GM19467 (cell line): ENCODE measurements around the gene GRK3.

Experiments
- ATAC-seq: cut with Tn5 transposase; IDR thresholded peaks from one replicate; pipeline ENCODE4 v1.9.1; 2021; ENCODE audit warnings: mild to moderate bottlenecking, moderate library complexity; ENCODE audit not compliant: unreplicated experiment

Gene GRK3

DNA sequence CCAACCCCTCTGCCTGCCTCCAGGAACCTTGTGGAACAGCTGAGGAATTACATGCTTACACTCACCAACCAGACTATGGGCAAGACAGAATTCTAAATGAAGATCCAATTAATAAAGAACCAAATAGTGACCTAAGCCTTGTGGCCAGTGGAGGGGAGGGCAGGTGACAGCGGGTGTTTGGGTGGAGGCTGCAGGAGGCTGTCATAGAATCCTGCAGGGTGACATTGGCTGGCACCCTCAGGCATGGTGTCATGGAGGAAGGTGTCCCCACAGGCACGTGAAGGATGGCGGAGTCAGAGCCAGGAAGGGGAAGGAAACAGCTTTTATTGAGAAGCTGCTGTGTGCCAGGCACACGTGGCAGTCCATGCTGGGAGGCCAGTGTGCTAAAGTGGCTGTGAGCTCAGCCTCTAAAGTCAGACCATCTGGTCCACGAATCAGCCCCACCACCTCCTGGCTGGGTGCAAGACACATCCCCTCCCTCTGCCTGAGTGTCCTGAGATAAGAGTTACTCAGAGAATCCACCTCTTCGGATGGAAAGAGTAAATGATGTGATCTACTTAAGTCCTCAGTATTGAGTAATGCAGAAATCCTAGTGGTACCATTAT, 186.2 kb downstream of the GRK3 start:
- ATAC-seq, result no peak

DNA sequence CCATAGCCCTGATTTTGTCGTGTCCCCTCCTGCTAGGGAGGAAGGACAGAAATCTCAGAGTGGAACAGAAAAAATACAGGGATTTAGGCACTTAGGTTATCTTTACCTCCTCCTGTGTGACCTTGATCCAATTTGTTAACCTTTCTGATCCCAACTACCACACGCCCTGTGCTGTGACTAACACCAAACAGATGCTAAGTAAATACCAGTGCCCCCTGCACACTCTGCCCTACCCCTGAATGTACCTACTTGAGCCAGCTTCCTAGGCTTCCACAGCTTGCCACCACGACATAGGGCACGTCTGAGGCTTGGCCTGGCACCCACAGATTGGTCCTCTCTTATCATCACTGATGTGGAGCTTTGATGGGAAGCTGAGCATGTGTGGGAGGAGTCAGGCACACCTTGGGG, 186.7 kb downstream of the GRK3 start:
- no peak for ATAC-seq

DNA sequence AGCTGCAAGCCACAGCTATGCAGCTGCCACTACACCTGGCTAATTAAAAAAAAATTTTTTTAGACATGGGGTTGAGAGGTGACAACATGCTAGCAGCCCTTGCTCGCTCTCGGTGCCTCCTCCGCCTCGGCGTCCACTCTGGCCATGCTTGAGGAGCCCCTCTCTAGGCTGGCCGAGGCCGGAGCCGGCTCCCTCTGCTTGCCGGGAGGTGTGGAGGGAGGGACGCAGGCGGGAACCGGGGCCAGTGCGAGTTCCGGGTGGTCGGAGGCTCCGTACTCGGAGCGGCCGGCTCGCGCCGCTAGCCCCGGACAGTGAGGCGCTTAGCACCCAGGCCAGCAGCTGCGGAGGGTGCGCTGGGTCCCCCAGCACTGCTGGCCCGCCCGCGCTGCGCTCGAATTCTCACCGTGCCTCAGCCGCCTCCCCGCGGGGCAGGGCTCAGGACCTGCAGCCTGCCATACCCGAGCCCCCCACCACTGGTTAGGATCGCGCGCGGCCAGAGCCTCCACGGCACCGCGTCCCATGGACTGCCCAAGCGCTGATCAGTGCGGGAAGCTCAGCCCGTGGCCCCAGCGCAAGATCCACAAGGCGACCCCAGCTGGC, 188.2 kb downstream of the GRK3 start:
- ATAC-seq, result no peak

DNA sequence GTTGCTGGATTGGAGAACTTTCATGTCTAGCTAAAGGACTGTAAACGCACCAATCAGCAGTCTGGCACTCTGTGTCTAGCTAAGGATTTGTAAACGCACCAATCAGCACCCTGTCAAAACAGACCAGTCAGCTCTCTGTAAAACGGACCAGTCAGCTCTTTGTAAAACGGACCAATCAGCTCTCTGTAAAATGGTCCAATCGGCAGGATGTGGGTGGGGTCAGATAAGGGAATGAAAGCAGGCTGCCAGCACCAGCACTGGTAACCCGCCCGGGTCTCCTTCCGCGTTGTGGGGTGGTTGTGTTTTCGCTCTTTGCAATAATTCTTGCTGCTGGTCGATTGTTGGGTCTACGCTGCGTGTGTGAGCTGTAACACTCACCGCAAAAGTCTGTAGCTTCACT, 188.8 kb downstream of the GRK3 start:
- no peak for ATAC-seq

DNA sequence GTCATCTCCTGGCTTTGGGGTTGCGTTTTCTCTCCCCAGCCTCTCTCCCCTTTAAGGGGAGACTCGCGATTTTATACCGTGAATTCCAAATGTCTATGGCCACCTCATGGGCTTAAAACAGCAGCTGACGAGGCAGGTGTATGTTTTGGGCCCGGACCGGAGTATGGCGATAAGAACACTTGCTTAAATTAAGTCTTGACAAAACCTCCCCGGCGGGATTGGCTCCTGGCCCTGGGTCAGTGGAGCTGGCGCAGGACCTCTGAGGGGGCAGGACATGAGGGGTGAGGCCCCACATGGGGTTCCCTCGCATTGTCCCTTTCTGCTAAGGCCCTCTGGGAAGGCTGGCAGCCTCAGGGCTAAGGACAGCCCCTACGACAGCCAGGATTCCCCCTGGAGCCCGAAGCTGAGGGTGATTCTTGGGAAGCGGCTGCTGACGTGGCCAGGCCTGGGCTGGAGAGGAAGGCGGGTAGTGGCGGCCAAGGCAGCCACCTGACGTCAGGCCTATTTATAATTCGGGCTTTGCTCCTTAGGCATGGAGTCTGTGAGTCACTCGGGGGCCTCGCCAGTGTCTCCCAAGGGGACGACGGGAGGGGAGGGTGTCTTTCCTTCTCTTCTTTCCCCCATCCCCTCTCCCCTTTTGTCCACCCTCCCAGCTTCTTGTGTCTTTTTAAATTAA, 190.2 kb downstream of the GRK3 start:
- no peak for ATAC-seq

DNA sequence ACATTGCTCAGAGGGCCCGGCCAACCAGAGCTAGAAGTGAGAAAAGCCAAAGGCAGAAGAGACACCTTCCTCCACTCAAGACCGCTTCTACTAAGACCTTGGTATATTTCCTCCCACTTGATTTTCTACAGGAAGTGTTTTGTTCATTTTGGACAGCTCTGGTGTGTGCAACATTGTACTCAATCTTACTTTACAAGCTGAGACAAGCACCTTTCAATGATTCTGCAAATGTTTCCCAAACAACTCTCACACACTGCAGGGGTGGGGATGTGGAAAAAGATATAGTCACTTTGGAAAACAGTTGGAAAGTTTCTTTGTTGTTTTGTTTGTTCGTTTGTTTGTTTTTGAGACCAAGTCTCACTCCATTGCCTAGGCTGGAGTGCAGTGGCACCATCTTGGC, 193.2 kb downstream of the GRK3 start:
- ATAC-seq, result no peak

DNA sequence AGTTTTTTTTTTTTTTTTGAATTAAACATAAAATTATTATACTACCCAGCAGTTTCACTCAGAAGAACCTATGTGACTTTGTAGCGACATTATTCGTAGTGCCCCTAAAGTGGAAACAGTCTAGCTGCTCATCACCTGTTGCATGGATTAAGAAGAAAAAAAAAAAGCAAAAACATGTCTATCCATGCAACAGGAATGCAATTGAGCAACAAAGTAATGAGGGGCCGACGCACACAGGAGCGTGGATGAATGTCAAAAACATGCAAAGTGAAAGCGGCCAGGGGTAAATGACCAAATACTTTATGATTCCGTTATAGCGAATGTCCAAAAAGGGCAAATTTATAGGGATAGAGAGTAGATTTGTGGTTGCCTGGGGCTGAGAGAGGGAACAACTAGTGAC, 193.8 kb downstream of the GRK3 start:
- ATAC-seq, result no peak

DNA sequence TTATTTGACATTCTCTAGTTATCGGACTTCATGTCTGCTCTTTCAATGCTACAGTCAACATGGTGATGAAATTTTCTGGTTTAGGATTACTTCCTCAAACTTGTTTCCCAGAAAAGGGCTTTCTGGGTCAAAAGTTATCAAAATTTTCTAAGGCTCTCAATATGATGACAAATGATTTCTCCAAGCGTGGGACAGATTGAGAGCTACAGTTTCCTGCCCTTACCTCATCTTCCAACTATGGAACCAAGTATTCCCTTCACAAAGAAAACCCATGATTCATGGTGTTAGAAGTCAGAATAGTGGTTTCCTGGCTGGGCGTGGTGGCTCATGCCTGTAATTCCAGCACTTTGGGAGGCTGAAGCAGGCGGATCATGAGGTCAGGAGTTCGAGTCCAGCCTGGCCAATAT, 195.4 kb downstream of the GRK3 start:
- ATAC-seq, result no peak

DNA sequence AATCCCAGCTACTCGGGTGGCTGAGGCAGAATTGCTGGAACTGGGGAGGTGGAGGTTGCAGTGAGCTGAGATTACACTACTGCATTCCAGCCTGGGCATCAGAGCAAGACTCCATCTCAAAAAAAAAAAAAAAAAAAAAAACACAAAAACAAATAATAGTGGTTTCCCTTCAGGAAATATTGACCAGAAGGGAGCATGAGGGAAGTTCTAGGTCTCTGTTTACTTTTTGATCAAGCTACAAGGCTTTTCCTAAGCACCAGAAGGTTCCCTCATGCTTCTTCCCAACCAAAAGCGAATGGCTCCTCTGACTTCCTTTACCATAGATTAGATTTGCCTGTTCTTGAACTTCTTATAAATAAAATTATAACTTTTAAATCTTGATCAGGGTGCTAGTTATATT, 195.8 kb downstream of the GRK3 start:
- no peak for ATAC-seq

DNA sequence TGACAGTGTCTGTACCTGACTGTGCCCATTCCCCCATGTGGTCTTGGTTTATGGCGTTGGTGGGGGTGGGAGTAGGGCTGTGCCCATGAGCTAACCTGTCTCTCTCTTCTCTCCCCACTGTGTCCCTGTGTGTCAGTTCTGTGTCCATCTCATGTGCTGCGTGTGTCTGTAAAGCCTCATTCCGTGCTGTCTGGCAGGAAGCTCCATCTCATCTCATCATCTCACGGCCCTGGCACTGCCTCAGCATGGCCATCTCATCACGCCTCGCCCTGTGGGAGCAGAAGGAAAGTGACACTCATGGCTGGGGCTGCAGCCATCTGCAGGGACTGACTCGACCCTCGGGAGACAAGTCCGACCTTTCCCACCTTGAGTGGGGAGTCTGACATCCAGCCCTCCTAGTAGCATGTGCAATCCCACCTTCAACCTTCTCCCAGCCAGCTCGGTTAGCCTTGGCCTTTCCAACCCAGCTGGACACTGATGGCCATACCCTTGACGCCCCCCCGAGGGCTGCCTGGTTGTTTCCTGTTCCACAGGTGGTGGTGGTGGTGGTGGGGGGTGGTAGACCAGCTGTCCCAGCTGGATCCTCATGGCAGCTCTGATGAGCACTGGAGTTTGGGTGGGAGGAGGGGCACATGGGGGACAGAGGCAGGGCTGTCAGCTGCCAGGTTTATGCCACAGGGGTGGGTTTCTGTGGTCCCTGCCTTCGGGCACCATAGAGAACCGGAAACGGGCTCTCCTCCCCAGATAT, 196.5 kb downstream of the GRK3 start:
- ATAC-seq, result no peak

DNA sequence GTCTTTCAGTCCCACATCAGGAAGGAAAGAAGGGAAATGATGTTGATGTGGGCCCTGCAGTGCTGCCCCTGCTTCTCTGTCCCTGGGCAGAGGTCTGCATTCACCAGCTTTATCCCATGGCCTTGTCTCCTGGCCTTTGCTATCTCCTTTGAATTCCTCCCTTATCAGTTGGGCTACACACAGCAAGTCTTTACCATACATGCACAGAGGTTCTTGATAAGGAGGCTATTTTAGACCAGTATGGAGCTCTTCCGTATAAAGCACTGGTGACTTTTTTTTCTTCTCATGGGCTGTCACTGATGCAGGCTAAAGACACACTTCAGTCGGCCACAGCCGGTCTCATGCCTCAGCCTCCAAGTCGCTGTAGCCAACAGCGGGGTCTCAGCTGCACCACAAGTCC, 197.7 kb downstream of the GRK3 start:
- ATAC-seq, result no peak

DNA sequence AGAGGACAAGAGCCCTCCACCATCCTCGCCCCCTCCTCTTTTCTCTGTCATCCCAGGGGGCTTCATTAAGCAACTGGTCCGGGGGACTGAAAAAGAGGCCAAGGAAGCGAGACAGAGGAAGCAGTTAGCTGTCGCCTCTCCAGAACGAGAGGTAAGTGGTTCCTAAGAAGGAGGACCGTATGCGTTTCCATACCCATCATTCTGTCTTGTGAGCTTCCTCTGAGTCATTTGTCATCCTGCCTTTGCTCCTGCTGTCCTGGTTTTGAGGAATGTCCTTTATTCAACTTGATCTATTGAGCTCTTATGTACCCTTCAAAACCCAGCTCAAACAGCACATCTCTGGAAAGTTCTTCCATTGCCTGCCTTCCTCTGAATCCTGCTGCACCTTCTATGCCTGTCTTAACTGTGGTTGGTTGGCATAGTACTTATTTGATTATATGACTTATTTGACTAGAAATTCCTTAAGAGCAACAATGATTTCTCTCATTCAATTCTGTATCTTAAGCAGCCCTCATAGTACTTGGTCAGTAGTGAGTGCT, 198.8 kb downstream of the GRK3 start:
- no peak for ATAC-seq

DNA sequence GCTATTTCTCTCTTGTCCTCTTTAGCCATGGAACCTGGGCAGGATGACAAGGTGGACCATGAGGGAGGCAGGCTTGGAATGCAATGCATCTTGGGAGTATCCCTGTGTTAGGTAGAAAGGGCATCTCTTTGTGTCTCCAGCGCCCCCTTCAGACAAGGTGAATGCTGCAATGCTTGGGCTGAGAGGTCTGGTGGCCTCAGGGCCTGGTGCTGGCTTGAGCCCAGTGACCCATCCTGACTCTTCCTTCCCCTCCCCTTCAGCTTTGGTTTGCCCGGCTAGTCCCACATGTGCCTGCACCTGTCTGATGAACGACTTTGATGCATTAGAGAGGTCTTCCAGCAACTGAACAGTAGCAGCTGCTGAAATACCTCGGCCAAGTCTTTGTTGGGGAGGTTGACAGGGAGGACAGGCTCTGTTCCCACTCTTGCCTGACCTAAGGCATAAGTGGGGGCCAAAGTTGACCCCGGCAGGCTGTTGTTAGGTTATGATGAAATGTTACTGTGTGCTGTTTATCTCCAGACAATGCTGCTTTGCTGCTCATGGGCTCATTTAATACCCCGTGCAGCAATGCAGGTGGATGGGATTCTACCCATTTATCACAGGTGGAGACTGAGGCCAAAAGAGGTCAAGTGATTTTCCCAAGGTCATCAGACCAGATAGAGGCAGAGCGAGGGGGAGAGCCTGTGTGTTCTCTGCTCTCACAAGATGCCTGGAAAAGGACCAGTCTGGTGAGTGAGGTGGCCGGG, 200.0 kb downstream of the GRK3 start:
- ATAC-seq, result no peak

DNA sequence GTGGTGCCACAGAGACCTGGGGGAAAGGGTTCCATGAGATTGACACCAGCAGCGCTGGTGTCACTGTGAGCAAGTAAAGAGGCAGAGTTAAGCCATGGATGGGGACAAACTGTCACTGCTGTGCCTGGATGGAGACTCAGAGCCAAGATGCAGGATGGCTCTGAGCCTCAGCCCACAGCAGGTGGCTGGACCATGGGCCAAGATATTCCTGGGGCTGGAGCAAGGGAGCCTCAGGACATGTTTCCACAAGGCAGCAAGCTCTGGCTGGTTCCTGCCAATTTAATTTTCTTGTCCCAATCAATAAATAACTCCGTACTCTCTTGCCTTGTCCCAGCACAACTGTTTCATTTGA, 200.5 kb downstream of the GRK3 start:
- no peak for ATAC-seq

DNA sequence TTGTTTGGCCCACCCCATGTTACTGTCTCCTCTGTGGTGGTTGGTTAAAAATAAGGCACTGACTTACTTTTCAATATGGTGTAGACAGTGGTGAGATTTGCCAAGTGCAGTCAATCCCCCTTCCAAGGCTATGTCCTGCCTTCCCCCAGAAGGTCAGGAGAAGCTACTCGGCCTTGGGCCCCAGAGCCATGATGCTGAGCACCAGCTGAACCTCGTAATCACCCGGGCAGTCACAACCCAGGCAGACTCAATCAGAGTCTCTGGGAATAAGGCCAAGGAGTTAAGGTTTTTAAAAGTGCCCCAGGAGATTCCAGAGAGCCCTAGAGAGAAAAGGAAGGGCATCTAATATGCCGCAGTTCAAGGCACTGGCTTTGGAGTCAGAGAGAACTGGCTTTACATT, 201.3 kb downstream of the GRK3 start:
- no peak for ATAC-seq

DNA sequence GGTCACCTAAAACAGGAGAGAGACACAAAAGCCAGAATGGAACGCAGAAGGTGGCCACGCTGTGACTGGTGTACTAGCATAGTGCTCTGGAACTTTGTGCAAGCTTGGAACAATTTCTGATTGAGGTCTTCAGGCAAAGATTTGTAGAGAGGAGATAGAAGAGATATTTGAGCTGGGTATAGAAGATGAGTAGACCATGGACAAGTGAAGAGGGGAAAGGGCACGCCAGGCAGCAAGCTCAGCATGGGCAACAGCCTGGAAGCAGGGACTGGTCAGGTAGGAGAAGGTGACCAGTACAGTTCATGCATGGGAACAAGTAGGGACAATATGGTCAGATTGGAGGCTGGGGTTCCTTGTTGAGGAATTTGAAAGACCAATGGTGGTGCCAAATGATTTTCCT, 201.9 kb downstream of the GRK3 start:
- no peak for ATAC-seq

DNA sequence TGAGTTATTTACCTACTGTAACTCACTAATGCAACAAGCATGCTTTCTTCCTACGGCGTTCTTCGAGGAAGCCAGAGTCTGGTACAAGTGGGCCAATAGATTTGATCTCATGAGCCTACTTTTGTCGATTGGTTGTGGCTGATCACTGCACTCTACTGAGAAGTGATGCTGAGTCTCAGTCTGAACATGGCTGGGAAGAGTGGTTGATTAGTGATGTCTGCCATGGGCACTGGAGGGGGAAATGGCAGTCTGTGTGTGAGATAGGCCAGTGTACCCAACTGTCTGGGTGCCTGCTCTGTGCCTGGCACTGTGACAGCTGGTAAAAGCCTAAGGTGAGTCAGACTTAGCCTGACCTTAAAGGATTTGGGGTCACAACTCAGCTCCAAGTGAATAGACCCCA, 205.9 kb downstream of the GRK3 start:
- ATAC-seq, result no peak

DNA sequence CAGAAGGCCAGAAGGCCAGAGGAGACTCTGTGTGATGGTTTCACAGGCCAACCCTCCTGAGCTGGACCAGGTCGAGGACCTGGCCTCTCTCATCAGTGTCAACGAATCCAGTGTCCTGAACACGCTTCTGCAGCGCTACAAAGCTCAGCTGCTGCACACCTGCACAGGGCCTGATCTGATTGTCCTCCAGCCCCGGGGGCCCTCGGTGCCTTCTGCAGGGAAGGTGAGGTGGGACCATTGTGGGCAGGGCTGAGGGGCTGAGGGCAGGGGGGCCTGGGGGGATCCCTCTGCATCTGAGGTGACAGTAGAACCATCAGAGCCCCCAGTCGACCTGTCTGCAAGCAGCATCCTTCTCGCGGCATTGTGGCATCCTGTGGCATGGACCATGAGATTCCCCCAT, 207.8 kb downstream of the GRK3 start:
- ATAC-seq, result no peak

DNA sequence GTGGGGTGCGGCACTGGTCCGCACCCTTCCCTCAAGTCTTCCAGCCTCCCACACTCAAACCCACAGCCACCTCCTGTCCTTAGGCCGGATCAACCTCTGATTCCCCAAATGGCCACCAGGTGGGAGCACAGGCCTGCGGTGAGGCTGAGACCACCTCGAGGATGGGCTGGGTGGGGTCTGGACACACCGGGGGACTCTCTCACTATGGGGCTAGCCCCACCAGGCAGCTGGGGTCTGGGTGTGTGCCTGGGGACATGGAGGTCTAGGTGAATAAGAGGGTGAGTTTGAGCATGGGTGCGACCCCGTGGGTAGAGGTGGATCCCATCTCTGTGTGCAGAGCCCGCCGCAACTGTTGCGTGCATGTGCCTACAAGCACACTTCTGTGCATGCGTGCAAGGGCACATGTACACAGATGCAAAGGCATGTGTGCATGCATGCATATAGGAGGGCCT, 210.1 kb downstream of the GRK3 start:
- ATAC-seq, result no peak

DNA sequence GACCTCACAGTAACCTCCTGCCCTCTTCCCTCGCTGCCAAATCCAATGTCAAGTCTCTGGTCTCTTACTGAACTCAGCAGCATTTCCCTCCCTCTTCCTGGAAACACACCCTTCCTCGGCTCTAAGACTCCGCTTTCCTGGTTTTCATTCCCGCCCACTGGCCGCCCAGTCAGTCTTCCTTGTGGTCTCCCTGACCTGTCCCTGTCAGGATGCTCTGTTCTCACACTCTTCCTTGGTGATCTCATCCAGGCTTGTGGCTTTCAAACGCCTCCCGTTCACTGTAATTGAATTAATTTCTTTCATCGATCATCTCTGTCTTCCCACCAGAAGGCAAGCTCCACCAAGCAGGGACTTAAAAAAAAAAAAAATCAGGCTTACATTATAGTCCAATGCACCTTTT, 211.1 kb downstream of the GRK3 start:
- no peak for ATAC-seq

DNA sequence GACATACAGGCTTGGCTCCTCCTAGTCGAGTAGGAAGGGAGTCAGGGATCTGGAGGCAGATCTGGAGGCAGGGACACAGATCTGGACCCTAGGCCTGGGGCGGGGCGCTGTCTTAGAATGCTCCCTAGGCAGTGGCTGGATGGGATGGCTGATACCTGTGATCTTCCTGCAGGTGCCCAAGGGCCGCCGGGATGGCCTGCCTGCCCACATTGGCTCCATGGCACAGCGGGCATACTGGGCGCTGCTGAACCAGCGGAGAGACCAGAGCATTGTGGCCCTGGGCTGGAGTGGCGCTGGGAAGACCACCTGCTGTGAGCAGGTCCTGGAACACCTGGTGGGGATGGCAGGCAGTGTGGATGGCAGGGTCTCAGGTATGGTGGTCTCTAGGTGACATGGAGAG, 212.9 kb downstream of the GRK3 start:
- ATAC-seq, result no peak
